HepG2 (cell line): ENCODE data around the gene MAPK13. TPM values are rescaled to one million over a fixed set of nuclear protein-coding genes. Genes with fewer than 3 reads are reported as not detected.

Source experiments
- AKAP8 ChIP-seq: sonication (generic); formaldehyde crosslinking; IDR thresholded peaks from 2 replicates; pipeline ENCODE4 v1.5.1; 2020; ENCODE audit warnings: mild to moderate bottlenecking, missing genetic modification reagents
- ATF7 ChIP-seq, 2 experiments: fragments of 450-650 bp in 1 of 2; sonication (generic) in 1 of 2; formaldehyde crosslinking in 1 of 2; IDR thresholded peaks; 2 replicates each; pipeline versions ENCODE4 v1.4.0 to v1.6.1; 2016 to 2020; ENCODE audit warnings: antibody characterized with exemption in 1 of 2, mild to moderate bottlenecking in 1 of 2, missing genetic modification reagents in 1 of 2
- BRD4 ChIP-seq: sonication (generic); formaldehyde crosslinking; IDR thresholded peaks from 2 replicates; pipeline ENCODE4 v1.4.0; 2020; ENCODE audit warnings: missing genetic modification reagents
- GATAD2A ChIP-seq: IDR thresholded peaks from 2 replicates; pipeline ENCODE4 v1.6.1; 2016
- HIVEP1 ChIP-seq: sonication (generic); formaldehyde crosslinking; IDR thresholded peaks from 2 replicates; pipeline ENCODE4 v1.4.0; 2020; ENCODE audit warnings: mild to moderate bottlenecking, missing genetic modification reagents
- JUN ChIP-seq: sonication (generic); formaldehyde crosslinking; IDR thresholded peaks from 2 replicates; pipeline ENCODE4 v1.4.0; 2020; ENCODE audit warnings: mild to moderate bottlenecking, missing genetic modification reagents
- NCOR1 ChIP-seq: fragments of 200-600 bp; sonication (generic); IDR thresholded peaks from 2 replicates; pipeline ENCODE4 v1.7.0; 2017; ENCODE audit warnings: antibody characterized with exemption, low read length, borderline replicate concordance
- NFKBIZ ChIP-seq: IDR thresholded peaks from 2 replicates; pipeline ENCODE4 v1.6.1; 2018; ENCODE audit warnings: missing genetic modification reagents, missing compliant biosample characterization
- PITX1 ChIP-seq: sonication (generic); formaldehyde crosslinking; IDR thresholded peaks from 2 replicates; pipeline ENCODE4 v1.5.1; 2020; ENCODE audit warnings: mild to moderate bottlenecking, missing genetic modification reagents
- POLR2A ChIP-seq, 2 experiments: IDR thresholded peaks; 2 replicates each; pipeline ENCODE4 v1.6.1; 2011; ENCODE audit warnings: low read depth in 2 of 2, low read length in 2 of 2, mild to moderate bottlenecking in 1 of 2, moderate library complexity in 1 of 2; ENCODE audit not compliant: insufficient read depth in 1 of 2
- SALL2 ChIP-seq: sonication (generic); formaldehyde crosslinking; IDR thresholded peaks from 2 replicates; pipeline ENCODE4 v1.8.1; 2023; ENCODE audit warnings: mild to moderate bottlenecking, missing genetic modification reagents, inconsistent platforms
- SOX5 ChIP-seq: IDR thresholded peaks from 2 replicates; pipeline ENCODE4 v1.6.1; 2016; ENCODE audit warnings: borderline replicate concordance
- XRCC5 ChIP-seq: fragments of 200-400 bp; formaldehyde crosslinking; optimal IDR thresholded peaks from 2 replicates; pipeline ENCODE3; 2017; ENCODE audit warnings: mild to moderate bottlenecking, low read length
- ZNF274 ChIP-seq: sonication (generic); formaldehyde crosslinking; IDR thresholded peaks from 2 replicates; pipeline ENCODE4 v1.5.1; 2020; ENCODE audit warnings: mild to moderate bottlenecking, missing genetic modification reagents
- ZNF672 ChIP-seq: sonication (generic); formaldehyde crosslinking; IDR thresholded peaks from 2 replicates; pipeline ENCODE4 v1.8.1; 2022; ENCODE audit warnings: missing genetic modification reagents
- ZNF781 ChIP-seq: sonication (generic); formaldehyde crosslinking; IDR thresholded peaks from 2 replicates; pipeline ENCODE4 v1.5.1; 2020; ENCODE audit warnings: borderline replicate concordance, mild to moderate bottlenecking, missing genetic modification reagents; ENCODE audit errors: not compliant biosample characterization
- ZNF879 ChIP-seq: sonication (generic); formaldehyde crosslinking; IDR thresholded peaks from 2 replicates; pipeline ENCODE4 v1.8.1; 2023; ENCODE audit warnings: missing genetic modification reagents
- polyA plus RNA-seq, 8 experiments: library from polyadenylated mRNA; depleted of rRNA in 3 of 8; stranded (reverse) in 7 of 8; unstranded in 1 of 8; fragments of >200 nt; fragmentation: Illumina TruSeq in 4 of 8; extraction: Trizol in 4 of 8; gene quantifications; 2 replicates each; pipeline versions ENCODE4 v1.2.1 to v1.2.3, GENCODE V29; 2011 to 2016; ENCODE audit warnings: low read depth in 4 of 8, missing spikeins in 1 of 8, mixed read lengths in 1 of 8; ENCODE audit not compliant: insufficient read depth in 1 of 8
- total RNA-seq, 5 experiments: library from RNA; depleted of rRNA; stranded (reverse); fragments of >200 nt; fragmentation: Illumina TruSeq; extraction: Trizol; gene quantifications; 2 replicates each; pipeline ENCODE4 v1.2.3, GENCODE V29; 2016; ENCODE audit warnings: low read depth in 1 of 5
- TF ChIP-seq, protein P1 (sequence below): sonication (generic); formaldehyde crosslinking; IDR thresholded peaks from 2 replicates; pipeline ENCODE4 v1.4.0; 2020; ENCODE audit warnings: low read depth, mild to moderate bottlenecking, missing genetic modification reagents
- TF ChIP-seq, protein P2 (sequence below): sonication (generic); formaldehyde crosslinking; IDR thresholded peaks from 2 replicates; pipeline ENCODE4 v1.5.1; 2020; ENCODE audit warnings: missing genetic modification reagents, mild to moderate bottlenecking, borderline replicate concordance
- TF ChIP-seq, protein P3 (sequence below): sonication (generic); formaldehyde crosslinking; IDR thresholded peaks from 2 replicates; pipeline ENCODE4 v1.4.0; 2020; ENCODE audit warnings: missing genetic modification reagents, borderline replicate concordance
- TF ChIP-seq, protein P4 (sequence below): sonication (generic); formaldehyde crosslinking; IDR thresholded peaks from 2 replicates; pipeline ENCODE4 v1.5.1; 2020; ENCODE audit warnings: mild to moderate bottlenecking, moderate library complexity, missing genetic modification reagents

The MAPK13 gene
- total and polyA plus RNA-seq, 2 of the 13 experiments (the other 11 are each of a cell fraction or from before 2014, with no cell fraction given) = 12.7 to 43.4 TPM

DNA sequence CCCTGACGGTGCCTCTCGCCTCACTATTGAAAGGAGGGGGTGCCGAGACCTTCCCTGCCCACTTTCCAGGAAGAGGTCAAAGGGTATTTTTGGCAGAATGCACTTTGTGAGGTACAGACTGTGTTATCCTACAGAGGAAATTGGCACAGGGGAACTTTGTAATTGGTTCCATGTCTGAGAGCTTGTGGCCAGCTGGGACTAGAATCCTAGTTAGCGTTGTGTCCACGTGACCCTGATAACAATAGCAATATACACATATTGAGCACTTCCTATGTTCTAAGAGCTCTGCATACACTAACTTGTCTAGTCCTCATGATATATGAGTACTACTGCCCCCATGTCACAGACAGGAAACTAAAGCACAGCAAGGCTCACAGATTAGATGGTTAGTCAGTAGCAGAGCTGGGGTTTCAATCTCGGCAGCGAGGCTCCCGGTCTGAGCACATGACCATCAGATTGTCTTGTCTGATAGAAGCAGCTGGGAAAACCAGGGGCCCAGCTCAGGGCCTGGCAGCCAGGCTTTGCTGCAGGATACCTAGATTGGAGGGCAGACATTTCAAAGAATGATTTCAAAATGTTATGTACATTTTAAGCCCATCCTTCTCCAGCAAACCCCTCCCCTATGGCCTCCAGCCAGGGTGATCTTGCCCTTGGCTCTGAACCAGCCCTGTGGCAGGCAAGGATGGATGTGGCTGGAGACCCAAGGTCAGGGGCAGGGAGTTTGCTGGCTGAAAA is 1.4 kb downstream of the MAPK13 start (continued):
- TF ChIP-seq JUN (CRISPR knock-in tag) = no peak
- peak; percentile 1 for TF ChIP-seq ZNF781 (CRISPR knock-in tag)
- TF ChIP-seq AKAP8 = 0 out of 2 replicates have a peak, but pooled peaks have one; percentile 0
- TF ChIP-seq NFKBIZ (CRISPR knock-in tag) = peak; percentile 20; the same call in 1 of the 2 replicates
- TF ChIP-seq, protein P1, sequence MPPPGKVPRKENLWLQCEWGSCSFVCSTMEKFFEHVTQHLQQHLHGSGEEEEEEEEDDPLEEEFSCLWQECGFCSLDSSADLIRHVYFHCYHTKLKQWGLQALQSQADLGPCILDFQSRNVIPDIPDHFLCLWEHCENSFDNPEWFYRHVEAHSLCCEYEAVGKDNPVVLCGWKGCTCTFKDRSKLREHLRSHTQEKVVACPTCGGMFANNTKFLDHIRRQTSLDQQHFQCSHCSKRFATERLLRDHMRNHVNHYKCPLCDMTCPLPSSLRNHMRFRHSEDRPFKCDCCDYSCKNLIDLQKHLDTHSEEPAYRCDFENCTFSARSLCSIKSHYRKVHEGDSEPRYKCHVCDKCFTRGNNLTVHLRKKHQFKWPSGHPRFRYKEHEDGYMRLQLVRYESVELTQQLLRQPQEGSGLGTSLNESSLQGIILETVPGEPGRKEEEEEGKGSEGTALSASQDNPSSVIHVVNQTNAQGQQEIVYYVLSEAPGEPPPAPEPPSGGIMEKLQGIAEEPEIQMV = no peak
- TF ChIP-seq PITX1 = 0 out of 2 replicates have a peak, but pooled peaks have one; percentile 10
- peak; percentile 29 for TF ChIP-seq XRCC5
- TF ChIP-seq, protein P2, sequence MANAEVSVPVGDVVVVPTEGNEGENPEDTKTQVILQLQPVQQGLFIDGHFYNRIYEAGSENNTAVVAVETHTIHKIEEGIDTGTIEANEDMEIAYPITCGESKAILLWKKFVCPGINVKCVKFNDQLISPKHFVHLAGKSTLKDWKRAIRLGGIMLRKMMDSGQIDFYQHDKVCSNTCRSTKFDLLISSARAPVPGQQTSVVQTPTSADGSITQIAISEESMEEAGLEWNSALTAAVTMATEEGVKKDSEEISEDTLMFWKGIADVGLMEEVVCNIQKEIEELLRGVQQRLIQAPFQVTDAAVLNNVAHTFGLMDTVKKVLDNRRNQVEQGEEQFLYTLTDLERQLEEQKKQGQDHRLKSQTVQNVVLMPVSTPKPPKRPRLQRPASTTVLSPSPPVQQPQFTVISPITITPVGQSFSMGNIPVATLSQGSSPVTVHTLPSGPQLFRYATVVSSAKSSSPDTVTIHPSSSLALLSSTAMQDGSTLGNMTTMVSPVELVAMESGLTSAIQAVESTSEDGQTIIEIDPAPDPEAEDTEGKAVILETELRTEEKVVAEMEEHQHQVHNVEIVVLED = 0 out of 2 replicates have a peak, but pooled peaks have one; percentile 8
- TF ChIP-seq ZNF879 (CRISPR knock-in tag) = 0 out of 2 replicates have a peak, but pooled peaks have one; percentile 15
- peak; percentile 73; the same call in 1 of the 2 replicates for TF ChIP-seq SOX5 (CRISPR knock-in tag)
- TF ChIP-seq ZNF672 = no peak
- peak; percentile 65 for TF ChIP-seq NCOR1
- peak; percentile 0; the same call in 1 of the 2 replicates for TF ChIP-seq BRD4
- TF ChIP-seq, protein P3, sequence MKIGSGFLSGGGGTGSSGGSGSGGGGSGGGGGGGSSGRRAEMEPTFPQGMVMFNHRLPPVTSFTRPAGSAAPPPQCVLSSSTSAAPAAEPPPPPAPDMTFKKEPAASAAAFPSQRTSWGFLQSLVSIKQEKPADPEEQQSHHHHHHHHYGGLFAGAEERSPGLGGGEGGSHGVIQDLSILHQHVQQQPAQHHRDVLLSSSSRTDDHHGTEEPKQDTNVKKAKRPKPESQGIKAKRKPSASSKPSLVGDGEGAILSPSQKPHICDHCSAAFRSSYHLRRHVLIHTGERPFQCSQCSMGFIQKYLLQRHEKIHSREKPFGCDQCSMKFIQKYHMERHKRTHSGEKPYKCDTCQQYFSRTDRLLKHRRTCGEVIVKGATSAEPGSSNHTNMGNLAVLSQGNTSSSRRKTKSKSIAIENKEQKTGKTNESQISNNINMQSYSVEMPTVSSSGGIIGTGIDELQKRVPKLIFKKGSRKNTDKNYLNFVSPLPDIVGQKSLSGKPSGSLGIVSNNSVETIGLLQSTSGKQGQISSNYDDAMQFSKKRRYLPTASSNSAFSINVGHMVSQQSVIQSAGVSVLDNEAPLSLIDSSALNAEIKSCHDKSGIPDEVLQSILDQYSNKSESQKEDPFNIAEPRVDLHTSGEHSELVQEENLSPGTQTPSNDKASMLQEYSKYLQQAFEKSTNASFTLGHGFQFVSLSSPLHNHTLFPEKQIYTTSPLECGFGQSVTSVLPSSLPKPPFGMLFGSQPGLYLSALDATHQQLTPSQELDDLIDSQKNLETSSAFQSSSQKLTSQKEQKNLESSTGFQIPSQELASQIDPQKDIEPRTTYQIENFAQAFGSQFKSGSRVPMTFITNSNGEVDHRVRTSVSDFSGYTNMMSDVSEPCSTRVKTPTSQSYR = peak; percentile 61; the same call in 1 of the 2 replicates
- no peak for TF ChIP-seq HIVEP1 (CRISPR knock-in tag)
- 0 out of 2 replicates have a peak, but pooled peaks have one; percentile 7 for TF ChIP-seq SALL2 (CRISPR knock-in tag)
- no peak for TF ChIP-seq ATF7 (IDR thresholded peaks at IDR 0.05)
- 0 out of 2 replicates have a peak, but pooled peaks have one; percentile 24 for TF ChIP-seq ATF7 (CRISPR knock-in tag; IDR thresholded peaks at IDR 0.05)
- TF ChIP-seq GATAD2A (CRISPR knock-in tag) = peak; percentile 74
- TF ChIP-seq, protein P4, sequence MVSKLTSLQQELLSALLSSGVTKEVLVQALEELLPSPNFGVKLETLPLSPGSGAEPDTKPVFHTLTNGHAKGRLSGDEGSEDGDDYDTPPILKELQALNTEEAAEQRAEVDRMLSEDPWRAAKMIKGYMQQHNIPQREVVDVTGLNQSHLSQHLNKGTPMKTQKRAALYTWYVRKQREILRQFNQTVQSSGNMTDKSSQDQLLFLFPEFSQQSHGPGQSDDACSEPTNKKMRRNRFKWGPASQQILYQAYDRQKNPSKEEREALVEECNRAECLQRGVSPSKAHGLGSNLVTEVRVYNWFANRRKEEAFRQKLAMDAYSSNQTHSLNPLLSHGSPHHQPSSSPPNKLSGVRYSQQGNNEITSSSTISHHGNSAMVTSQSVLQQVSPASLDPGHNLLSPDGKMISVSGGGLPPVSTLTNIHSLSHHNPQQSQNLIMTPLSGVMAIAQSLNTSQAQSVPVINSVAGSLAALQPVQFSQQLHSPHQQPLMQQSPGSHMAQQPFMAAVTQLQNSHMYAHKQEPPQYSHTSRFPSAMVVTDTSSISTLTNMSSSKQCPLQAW (CRISPR knock-in tag) = no peak
- no peak; a peak in 1 of 4 replicates for TF ChIP-seq POLR2A (IDR thresholded peaks at IDR 0.05; ENCODE audit: insufficient read depth in 1 of 2, low read depth in 2 of 2, low read length in 2 of 2)
- TF ChIP-seq ZNF274 (CRISPR knock-in tag) = 0 out of 2 replicates have a peak, but pooled peaks have one; percentile 58
